Measurements from ENCODE around the gene RNPS1.
"Not testable (repeated sequence)": the region's sequence is repeated elsewhere in the genome, so short reads cannot be mapped to it uniquely, and the experiment has no call there.

The RNPS1 gene

DNA sequence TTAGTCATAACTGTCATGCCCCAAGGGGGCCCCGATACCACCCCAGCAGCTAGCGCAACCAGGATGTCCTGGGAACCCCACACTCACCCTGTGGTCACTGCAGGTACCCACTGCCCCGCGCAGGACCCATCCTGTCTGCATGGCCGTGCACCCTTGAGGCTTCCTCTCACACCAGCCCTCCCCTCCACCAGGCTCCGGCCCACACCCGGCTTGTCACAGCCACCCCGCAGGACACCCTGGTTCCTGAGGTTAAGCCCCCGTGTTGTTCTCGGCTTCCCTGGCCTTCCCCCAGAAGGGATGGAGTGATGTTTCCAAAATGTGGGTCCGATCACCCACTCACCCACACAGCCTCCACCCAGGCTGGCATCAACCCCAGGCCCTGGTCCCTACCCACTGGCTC lies 24.1 kb downstream of the RNPS1 start:
- Histone ChIP-seq H3K9me3 (ENCODE audit: insufficient read depth, low read length) (no peaks in the 10 kb centered on the region), H3K79me2 (ENCODE audit: insufficient read depth, low read length) (no peaks in the 10 kb centered on the region), H3K27ac (ENCODE audit: low read depth, low read length) (no peak overlapping the region), H3F3A (ENCODE audit: insufficient read depth) (peaks cover 4% of the 10 kb centered on the region; the same call in 1 of the 2 replicates), H3K9ac (ENCODE audit: low read length) (no peak overlapping the region), H3K27me3 (ENCODE audit: low read length) (no peaks in the 10 kb centered on the region), H3K36me3 (ENCODE audit: low read length) (no peaks in the 10 kb centered on the region), H4K20me1 (ENCODE audit: low read depth, low read length) (no peaks in the 10 kb centered on the region), H3K4me3 (ENCODE audit: insufficient read depth, low read length, poor library complexity, severe bottlenecking) (no peak overlapping the region), H2AFZ (ENCODE audit: low read depth, low read length, severe bottlenecking) (no peak overlapping the region), H3K4me2 (ENCODE audit: low read depth, low read length, poor library complexity, severe bottlenecking) (no peak overlapping the region), H3K9me2 (replicated peaks; ENCODE audit: insufficient read depth, low read length) (no peaks in the 10 kb centered on the region)
- TF ChIP-seq, protein P1, sequence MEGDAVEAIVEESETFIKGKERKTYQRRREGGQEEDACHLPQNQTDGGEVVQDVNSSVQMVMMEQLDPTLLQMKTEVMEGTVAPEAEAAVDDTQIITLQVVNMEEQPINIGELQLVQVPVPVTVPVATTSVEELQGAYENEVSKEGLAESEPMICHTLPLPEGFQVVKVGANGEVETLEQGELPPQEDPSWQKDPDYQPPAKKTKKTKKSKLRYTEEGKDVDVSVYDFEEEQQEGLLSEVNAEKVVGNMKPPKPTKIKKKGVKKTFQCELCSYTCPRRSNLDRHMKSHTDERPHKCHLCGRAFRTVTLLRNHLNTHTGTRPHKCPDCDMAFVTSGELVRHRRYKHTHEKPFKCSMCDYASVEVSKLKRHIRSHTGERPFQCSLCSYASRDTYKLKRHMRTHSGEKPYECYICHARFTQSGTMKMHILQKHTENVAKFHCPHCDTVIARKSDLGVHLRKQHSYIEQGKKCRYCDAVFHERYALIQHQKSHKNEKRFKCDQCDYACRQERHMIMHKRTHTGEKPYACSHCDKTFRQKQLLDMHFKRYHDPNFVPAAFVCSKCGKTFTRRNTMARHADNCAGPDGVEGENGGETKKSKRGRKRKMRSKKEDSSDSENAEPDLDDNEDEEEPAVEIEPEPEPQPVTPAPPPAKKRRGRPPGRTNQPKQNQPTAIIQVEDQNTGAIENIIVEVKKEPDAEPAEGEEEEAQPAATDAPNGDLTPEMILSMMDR (IDR thresholded peaks at IDR 0.05; ENCODE audit: insufficient read depth, low read length, poor library complexity, severe bottlenecking), result no peak
- TF ChIP-seq EZH2phosphoT487 (conservative IDR thresholded peaks at IDR 0.05; ENCODE audit: low read length), result no peak

DNA sequence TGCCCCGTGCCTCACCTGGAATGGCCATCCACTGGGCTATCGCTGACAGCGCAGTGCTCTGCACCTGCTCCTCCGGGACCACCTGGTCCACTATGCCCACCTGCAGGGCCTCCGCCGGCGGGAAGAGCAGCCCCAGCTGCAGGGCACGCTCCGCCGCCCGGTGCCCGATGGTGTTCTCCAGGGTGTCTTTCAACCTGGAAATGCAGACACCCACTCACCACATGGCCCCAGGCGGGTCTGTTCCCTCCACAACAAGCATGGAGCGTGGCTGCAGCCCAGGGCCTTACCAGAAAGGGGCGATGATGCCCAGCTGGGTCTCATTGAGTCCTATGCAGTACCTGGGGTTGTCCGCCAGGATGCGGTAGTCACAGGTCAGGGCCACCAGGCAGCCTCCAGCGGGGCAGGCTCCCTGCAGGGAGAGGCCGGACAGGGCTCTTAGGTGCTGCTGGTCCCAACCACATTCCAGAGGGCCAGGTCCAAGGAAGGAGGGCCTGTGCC lies 24.8 kb downstream of the RNPS1 start:
- H3K27me3 ChIP-seq (ENCODE audit: low read length), result no peaks in the 10 kb centered on the region
- H3K27ac ChIP-seq (ENCODE audit: low read depth, low read length), result no peak overlapping the region
- no peak overlapping the region for H3K4me3 ChIP-seq (ENCODE audit: insufficient read depth, low read length, poor library complexity, severe bottlenecking)
- H2AFZ ChIP-seq (ENCODE audit: low read depth, low read length, severe bottlenecking), result no peak overlapping the region
- H3K36me3 ChIP-seq (ENCODE audit: low read length), result no peaks in the 10 kb centered on the region
- TF ChIP-seq, protein P1 (IDR thresholded peaks at IDR 0.05; ENCODE audit: insufficient read depth, low read length, poor library complexity, severe bottlenecking), result no peak
- TF ChIP-seq EZH2phosphoT487 (conservative IDR thresholded peaks at IDR 0.05; ENCODE audit: low read length), result no peak
- H3F3A ChIP-seq (ENCODE audit: insufficient read depth), result peaks cover 4% of the 10 kb centered on the region; the same call in 1 of the 2 replicates
- no peaks in the 10 kb centered on the region for H3K9me3 ChIP-seq (ENCODE audit: insufficient read depth, low read length)
- H3K9me2 ChIP-seq (replicated peaks; ENCODE audit: insufficient read depth, low read length), result no peaks in the 10 kb centered on the region
- H4K20me1 ChIP-seq (ENCODE audit: low read depth, low read length), result no peaks in the 10 kb centered on the region
- no peak overlapping the region for H3K4me2 ChIP-seq (ENCODE audit: low read depth, low read length, poor library complexity, severe bottlenecking)
- no peak overlapping the region for H3K9ac ChIP-seq (ENCODE audit: low read length)
- no peaks in the 10 kb centered on the region for H3K79me2 ChIP-seq (ENCODE audit: insufficient read depth, low read length)

DNA sequence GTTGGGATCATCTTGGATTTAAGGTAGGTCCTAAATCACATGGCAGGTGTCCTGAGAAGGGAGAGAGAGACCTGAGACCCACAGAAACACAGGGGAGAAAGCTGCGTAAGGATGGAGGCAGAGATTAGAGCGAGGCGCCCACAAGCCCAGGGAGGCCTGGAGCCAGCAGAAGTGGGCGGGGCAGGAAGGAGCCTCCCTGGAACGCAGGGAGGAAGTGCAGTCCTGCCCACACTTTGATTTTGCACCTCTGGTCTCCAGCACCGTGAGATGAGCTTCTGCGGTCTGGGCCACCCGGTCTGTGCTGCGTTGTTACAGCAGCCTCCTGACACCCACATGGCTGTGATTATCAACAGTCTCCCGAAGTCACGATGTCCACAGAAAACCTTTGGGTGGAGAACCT lies 25.3 kb downstream of the RNPS1 start:
- H3K4me3 ChIP-seq (ENCODE audit: insufficient read depth, low read length, poor library complexity, severe bottlenecking), result no peak overlapping the region
- no peaks in the 10 kb centered on the region for H3K36me3 ChIP-seq (ENCODE audit: low read length)
- peaks cover 4% of the 10 kb centered on the region; the same call in 1 of the 2 replicates for H3F3A ChIP-seq (ENCODE audit: insufficient read depth)
- no peak overlapping the region for H2AFZ ChIP-seq (ENCODE audit: low read depth, low read length, severe bottlenecking)
- TF ChIP-seq, protein P1 (IDR thresholded peaks at IDR 0.05; ENCODE audit: insufficient read depth, low read length, poor library complexity, severe bottlenecking), result no peak
- no peak for TF ChIP-seq EZH2phosphoT487 (conservative IDR thresholded peaks at IDR 0.05; ENCODE audit: low read length)
- no peak overlapping the region for H3K27ac ChIP-seq (ENCODE audit: low read depth, low read length)
- H3K79me2 ChIP-seq (ENCODE audit: insufficient read depth, low read length), result no peaks in the 10 kb centered on the region
- H3K9ac ChIP-seq (ENCODE audit: low read length), result no peak overlapping the region
- H3K27me3 ChIP-seq (ENCODE audit: low read length), result no peaks in the 10 kb centered on the region
- no peaks in the 10 kb centered on the region for H3K9me2 ChIP-seq (replicated peaks; ENCODE audit: insufficient read depth, low read length)
- H3K4me2 ChIP-seq (ENCODE audit: low read depth, low read length, poor library complexity, severe bottlenecking), result no peak overlapping the region
- no peaks in the 10 kb centered on the region for H3K9me3 ChIP-seq (ENCODE audit: insufficient read depth, low read length)
- no peaks in the 10 kb centered on the region for H4K20me1 ChIP-seq (ENCODE audit: low read depth, low read length)

DNA sequence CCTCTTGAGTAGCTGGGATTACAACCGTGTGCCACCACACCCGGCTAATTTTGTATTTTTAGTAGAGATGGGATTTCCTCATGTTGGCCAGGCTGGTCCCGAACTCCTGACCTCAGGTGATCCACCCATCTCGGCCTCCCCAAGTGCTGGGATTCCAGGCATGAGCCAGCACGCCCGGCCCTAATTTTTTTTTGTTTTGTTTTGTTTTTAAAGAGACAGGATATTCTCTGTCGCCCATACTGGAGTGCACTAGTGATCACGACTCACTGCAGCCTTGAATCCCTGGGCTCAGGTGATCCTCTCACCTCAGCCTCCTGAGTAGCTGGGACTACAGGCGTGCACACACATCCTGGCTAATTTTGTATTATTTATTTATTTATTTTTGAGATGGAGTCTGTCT lies 27.6 kb downstream of the RNPS1 start:
- H3K9ac ChIP-seq (ENCODE audit: low read length); H2AFZ ChIP-seq (ENCODE audit: low read depth, low read length, severe bottlenecking); H3F3A ChIP-seq (ENCODE audit: insufficient read depth); H3K9me2 ChIP-seq (replicated peaks; ENCODE audit: insufficient read depth, low read length); H4K20me1 ChIP-seq (ENCODE audit: low read depth, low read length); H3K9me3 ChIP-seq (ENCODE audit: insufficient read depth, low read length); H3K36me3 ChIP-seq (ENCODE audit: low read length); H3K27ac ChIP-seq (ENCODE audit: low read depth, low read length); H3K4me2 ChIP-seq (ENCODE audit: low read depth, low read length, poor library complexity, severe bottlenecking); H3K79me2 ChIP-seq (ENCODE audit: insufficient read depth, low read length); H3K27me3 ChIP-seq (ENCODE audit: low read length); H3K4me3 ChIP-seq (ENCODE audit: insufficient read depth, low read length, poor library complexity, severe bottlenecking): not testable (repeated sequence)
